Stimulated activated CD4-positive, alpha-beta T cell treated with anti-CD3 and anti-CD28 coated beads, Interleukin-4, amount 100 ng/mL, for 48 hours (primary cell): Measurements from ENCODE around the gene BCLAF3.

Source experiments
- DNase-seq, 2 donors: peaks; one replicate each; pipeline ENCODE4 v3.0.0-alpha.2; 2020; ENCODE audit warnings: low read depth in 2 of 2

The BCLAF3 gene

DNA sequence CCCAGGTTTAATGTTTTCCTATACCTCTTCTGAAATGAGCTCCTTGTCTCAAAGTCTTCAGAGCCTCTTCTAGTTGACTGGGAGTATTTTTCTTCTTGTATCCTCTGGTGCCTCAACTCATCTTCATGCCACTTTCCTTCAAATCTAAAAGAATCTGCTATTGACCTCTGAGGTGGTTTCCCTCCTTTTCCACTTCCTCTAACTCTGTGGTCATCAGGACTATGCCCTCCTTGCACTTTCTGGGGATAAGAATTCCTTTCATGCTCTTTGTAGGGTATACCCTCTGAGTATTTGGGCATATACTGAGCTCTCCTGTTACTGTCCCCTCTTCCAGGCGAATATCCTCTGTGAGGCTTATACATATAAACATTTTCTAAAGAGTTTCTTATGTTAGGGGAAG, 24.8 kb downstream of the BCLAF3 start:
- DNase-seq: no peak

DNA sequence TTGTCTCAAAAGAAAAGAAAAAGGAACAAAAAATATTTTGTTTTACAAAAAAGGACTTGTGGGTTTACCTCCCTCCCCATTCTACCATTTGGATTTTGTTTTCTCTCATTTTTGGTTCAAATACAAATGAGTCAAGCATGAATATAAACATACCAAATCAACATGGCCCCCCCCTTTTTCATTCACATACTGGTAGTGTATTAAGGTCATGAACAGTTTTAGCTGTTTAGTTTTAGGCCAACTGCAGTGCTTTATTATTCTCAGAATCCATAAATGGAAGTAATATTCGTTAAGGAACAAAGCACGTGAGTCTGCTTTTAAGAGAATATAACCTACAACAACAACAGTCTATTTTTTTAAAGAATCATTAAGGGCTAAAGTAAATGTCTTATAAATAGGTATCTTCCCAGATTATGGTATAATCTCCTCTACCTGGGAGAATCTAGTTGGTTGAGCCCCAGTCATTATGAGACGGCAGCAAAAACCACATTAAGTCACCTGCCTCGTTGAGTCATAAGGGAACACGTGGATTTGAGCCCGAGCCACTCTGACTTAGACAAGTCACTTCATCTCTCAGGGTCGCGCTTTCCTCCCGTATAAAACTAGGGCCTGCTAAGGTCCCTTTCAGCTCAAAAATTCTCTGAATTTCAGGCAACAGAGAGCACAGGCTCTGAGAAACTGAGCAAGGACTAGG, 26.7 kb downstream of the BCLAF3 start:
- DNase-seq: peak; percentile 6 to 16

DNA sequence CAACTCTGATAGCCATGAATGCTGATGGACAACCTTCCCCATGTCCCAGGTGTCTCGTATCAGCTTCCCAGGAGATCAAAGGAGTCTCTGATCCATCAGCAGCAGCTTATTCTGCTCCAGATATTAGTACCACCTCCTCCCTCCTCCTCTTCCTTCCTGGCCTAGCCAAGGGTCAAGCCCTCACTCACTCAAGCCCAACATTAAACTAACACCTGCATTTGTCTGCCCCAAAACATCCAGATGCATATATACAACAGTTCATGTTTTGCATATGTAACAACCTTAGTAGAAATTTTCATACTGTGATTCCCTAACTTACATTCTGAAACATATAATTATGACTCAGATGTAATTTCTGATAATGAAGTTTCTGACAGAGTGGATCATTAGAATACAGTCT, 29.9 kb downstream of the BCLAF3 start:
- no peak for DNase-seq

DNA sequence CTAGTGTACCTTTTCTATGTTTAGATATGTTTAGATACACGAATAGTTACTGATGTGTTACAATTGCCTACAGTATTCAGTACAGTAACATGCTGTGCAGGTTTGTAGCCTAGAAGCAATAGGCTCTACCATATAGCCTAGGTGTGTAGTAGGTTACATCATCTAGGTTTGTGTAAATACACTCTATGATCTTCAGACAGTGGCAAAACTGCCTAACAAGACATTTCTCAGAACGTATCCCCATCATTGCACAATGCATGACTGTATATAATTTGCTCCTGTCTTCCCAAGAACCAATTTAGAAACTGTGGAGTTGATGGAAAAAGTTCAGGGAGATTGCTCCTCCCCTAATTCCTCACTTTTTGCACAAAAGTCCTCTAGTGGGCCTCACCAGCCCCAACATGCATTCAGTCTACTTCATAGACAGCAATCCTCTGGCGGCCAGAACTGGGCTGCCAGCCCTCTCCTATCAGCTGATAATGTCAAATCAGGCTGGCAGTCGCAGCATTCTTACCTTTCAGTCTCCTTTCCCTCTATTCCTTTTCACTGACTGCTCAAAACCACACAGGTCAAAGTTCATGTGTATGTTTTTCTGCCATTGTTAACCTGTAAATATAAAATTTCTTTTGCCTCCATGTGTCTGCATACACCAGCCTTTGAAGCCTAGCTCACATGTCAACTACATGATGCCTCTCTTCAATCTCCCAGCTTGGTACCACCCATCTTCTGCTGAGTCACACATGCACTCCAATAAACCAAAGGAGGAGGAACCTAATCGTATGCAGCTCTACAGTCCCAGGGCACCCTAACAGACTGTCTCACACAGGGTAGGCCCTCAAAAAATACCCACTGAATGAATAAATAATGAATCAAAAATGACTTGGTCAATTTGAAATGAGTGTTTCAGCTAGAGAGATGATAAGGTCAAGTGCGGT, 32.0 kb downstream of the BCLAF3 start:
- no peak for DNase-seq

DNA sequence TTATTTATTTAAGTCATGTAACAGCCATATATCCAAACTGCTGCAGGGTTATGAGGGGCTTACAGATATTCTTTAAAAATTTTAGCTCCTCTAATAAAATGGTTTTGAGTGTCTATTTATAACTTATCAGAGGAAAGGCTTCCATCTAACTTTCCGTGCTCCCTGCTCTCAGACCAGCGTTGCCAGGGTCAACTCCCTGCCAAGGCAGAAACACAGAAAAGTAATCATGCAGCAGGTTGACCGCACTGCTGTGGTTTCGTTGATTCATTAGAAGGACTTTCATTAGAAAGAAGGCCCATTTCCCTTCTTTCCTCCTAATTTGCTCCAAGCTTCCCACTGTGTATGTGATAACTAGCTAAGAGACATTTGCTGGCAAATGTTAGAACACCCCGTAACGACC, 33.9 kb downstream of the BCLAF3 start:
- DNase-seq: no peak

DNA sequence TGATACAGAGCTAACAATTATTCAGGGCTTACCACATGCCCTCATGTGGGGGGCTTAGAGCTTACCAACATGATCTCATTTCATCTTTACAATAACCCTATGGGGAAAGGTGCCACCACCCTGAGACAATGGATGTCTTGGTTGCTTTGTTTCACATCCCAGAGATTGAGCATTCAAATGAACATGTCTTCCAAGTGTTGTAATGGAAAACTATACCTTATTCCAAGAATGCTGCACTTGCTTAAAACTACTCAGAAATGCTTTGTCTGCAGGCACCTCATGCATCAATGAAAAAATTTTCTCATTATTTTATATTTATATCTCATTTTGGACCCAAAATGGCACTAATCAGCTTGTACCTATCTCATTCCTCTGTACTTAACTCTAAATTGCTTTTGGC, 34.6 kb downstream of the BCLAF3 start:
- DNase-seq: no peak

DNA sequence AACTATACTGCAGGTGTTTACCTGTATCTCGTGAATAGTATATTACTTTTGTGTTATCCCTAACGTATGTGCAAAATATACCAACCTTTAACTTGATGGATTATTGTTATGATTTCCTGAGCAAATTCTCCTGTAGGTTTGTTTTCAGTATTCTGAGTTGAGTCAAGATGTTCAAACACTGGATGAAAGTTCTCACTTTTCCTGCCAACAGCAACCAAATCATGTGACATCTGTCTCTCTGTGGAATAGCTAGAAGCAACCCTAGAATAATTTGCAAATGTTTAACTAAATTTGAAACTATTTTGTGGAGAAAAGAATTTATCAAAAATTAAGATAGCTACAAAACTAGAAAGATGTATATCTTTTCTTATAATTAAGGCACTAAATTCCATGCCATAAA, 35.6 kb downstream of the BCLAF3 start:
- no peak for DNase-seq

DNA sequence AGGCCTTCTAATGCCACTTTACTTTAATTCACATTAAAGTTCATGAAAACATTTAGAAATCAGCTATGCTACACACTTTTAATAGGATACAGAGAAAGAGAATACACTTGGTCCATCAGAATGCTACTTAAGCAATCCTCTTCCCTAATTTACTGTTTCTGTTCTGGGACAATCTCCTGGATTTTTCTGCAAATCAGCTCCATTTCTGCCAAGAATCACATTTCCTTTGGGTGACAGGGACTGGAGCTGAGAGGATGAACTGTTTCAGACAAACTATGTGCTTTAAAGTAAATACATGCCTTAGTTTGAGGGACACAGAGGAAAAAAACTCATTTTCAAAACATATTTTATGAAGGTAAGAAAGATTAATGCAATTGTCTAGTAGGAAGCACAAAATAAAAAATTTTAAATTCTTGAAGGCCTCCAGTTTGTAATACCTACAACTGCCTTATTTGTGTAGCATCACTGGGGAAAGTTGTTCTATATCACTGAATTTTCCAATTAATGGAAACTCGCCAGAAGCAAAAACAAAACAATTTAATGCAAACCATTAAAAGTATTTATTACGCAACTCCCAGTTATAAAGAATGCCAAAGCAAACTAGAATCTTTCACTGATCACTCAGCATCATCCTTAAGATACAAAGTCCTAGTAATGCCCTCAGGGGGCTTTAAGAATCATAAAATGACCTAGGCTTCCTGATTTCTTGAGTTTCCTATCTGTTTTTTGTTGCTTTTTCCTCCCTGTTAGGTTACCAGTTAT, 36.3 kb downstream of the BCLAF3 start:
- no peak for DNase-seq

DNA sequence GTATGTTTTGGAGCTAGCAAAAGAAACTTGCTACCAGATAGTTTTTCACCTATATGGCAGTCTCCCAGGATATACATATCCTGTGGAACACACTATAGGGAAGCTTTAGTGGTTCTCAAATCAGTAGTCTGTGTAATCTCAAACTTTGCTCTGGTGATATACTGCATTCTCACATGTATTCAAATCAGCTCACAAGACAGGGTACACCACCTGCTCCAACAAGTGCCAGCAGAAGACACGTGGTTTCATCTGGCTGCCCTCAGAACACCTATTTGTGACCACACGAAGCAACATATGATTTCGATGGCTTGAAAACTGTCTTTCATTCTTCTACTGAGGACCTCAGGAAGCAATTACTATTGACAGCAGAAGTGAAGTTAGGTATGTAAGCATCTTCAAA, 37.7 kb downstream of the BCLAF3 start:
- DNase-seq: no peak

DNA sequence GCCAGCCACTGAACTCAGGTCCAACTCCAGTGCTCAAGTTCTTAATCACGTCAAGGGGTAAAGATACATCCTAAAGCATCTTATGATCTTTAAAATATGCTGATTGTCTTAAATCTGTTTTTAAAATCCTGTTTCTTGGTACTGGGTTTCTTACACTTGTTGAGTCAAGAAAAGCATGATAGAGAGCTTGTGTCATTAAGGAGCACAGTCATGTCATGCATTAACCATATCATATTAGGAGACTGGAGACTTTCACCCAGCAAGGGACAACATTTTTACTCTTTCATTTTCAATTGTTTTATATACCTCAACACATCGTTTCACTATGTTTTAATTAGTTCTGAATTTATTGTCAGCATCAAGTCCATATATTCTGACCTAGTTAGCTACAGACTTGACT, 41.5 kb downstream of the BCLAF3 start:
- no peak for DNase-seq

DNA sequence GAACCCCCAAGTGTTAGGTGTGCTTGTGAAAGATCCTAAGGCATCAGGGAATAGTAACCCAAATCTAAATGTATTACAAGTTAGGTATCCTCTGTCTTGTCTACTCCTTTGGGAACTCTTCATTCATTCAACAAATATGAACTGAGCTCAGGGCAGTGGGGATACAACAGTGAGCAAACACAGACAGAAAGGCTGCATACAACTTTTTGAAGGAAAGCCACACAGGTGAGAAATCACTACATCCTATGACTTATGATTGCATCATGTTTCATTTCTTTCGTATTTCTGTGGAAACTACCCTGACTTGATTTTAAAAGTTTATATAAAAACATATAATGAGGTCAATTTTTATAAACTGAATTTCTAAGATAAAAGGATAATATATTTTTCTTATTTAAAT, 43.2 kb downstream of the BCLAF3 start:
- no peak for DNase-seq
